CD4-positive, alpha-beta T cell treated with Interleukin-2 at 100 ng/mL for 4 hours (primary cell): Measurements from ENCODE around the gene GLTP.
"Not testable (repeated sequence)": the region's sequence is repeated elsewhere in the genome, so short reads cannot be mapped to it uniquely, and the experiment has no call there.

Source experiments
- DNase-seq: peaks from one replicate; pipeline ENCODE4 v3.0.0-alpha.2; 2020; ENCODE audit warnings: low spot score

The GLTP gene, protein sequence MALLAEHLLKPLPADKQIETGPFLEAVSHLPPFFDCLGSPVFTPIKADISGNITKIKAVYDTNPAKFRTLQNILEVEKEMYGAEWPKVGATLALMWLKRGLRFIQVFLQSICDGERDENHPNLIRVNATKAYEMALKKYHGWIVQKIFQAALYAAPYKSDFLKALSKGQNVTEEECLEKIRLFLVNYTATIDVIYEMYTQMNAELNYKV

GRCh38 chr12:109880043-109880931 lies at the start of gene GLTP:
TSS of gene GLTP (minus strand) at chr12:109880541. CDS start at chr12:109880374, 167 bp downstream.
- peak; percentile 90 for DNase-seq

GRCh38 chr12:109929326-109929725 lies 49.0 kb upstream of the GLTP start:
- DNase-seq = not testable (repeated sequence)

DNA sequence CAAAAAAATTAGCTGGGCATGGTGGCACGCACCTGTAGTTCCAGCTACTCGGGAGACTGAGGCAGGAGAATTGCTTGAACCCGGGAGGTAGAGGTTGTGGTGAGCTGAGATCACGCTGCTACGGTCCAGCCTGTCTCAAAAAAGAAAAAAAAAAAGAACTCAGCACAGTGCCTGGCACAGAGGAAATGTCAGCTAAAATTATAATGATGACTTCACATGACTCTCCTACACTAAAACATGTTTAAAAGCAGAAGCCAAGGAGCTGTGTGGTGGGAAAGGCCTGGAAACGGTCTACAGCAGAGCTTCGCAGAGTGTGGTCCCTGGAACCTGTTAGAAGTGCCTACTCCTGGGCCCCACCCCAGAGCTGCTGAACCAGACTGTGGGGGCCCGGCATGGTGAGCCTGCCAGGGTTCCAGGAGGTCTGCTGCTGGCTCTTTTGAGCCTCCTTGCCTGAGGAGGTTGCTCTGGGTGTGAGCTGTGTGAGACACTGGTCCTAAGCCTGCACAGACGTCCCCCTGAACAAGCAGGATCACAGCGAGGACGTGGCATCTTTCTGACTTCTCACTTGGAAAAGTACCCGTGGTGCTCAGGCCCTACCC lies 47.8 kb upstream of the GLTP start:
- DNase-seq = no peak

DNA sequence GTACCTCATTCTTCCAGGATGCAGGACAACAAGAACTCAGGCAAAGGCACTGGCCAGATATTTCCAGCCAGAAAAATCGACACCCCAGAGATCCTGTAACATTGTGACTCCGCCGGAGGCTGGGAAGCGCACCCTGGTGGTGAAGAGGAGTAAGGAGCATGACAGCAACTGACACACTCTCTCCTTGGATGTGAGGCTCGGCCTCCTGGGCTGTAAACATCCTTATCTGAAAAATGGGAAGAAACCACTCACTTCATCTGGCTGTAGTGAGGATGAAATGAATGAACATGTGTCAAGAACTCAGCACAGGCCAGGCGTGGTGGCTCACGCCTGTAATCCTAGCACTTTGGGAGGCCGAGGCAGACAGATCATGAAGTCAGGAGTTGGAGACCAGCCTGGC lies 47.3 kb upstream of the GLTP start:
- peak; percentile 50 for DNase-seq

DNA sequence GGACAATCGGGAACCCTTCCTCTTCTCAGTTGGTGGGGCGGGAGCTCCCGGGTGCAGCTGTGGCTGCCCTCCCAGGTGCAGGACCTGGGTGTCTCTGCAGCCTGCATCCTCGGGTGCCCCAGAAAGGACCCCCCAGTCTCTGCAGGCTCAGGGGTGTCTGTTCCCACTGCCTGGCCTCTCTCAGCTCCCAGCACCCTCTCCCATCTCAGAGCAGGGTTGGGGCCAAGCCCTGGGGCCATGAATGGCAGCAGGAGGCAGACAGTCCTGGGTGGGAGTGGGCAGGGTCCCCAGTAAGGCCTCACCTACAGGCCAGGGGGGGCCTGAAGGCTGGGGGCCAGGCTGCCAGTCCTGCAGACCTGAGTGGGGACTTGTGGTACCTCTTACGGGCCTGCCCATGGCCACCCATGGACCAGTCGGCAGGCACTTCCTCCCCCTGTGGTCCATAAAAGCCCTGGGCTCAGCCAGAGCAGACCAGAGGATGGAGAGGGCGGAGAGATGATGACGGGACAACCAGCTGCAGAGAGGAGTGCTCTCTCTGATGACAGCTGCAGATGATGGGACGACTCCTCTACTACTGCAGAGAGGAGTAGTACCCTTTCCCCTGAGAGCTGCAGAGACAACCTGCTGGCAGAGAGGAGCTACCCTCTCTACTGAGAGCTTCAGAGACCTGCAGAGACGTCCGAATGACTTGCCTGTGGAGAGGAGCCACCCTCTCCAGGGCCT lies 46.3 kb upstream of the GLTP start:
- DNase-seq = no peak

DNA sequence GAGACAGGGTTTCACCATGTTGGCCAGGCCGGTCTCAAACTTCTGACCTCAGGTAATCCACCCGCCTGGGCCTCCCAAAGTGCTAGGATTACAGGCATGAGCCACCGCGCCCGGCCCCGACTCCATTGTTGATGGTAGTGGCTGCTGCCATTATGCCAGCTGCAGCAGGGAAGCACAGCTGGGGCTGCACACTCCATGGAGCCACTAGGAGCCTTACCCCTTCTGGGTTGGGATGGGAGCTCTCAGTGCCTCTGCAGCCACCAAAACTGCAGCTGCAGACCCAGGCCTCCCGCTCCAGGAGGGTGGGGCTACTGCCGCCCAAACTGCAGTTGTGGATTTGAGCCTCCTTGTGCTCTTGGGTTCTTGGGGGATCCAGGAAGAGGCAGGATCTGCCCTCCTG lies 45.7 kb upstream of the GLTP start:
- no peak for DNase-seq

GRCh38 chr12:109925185-109925840 lies 45.0 kb upstream of the GLTP start:
- no peak for DNase-seq

DNA sequence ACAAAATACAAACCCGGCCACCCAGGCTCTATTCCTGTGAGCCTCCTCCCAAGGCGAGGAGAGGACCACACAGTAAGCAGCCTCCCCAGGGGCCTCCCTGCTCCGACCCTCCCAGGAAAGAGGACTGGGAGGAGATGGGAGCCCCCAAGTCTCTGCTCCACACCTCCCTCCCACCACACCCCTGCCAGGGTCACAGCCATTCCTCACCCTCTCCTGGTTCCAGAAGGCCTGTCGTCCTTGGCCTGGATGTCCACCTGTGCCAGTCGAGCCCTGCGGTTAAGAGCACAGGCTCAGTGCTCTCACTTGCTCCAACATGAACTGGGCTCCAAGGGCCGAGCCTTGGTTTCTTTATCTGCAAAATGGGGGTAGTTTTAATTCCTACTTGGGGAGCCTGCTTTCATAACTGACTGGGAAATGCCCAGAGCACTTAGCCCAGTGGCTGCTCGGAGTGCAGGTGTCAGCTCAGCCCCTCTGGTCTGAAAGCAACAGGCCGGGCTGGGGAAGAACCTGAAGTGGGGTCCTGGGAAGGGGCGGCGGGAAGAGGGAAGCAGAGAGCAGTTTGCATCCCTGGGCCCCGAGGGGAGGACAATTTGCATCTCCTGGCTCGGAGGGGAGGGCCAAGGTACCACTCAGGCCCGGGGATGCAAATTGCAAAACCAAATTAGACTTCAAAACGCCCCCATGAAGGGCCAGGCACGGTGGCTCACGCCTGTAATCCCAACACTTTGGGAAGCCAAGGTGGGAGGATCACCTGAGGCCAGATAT lies 43.3 kb upstream of the GLTP start:
- no peak for DNase-seq

DNA sequence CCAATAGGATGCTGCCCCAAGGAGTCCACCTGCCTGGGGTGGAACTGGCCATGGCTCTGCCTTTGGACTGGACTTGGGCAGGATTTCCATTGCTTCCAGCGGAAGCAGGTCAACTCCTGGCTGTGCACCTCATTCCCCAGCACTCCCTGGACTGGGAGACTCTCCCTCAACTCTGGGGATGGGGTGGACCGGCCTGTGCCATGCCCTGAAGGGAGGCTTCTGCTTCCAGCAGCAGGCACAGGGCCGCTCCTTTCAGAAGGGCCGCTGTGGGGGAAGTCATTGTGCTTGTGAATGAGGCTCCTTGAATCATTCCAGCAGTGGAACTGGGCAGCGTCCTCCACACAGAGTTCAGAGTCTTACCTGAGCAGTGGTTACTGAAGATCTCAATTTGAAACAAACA lies 42.7 kb upstream of the GLTP start:
- DNase-seq = no peak

DNA sequence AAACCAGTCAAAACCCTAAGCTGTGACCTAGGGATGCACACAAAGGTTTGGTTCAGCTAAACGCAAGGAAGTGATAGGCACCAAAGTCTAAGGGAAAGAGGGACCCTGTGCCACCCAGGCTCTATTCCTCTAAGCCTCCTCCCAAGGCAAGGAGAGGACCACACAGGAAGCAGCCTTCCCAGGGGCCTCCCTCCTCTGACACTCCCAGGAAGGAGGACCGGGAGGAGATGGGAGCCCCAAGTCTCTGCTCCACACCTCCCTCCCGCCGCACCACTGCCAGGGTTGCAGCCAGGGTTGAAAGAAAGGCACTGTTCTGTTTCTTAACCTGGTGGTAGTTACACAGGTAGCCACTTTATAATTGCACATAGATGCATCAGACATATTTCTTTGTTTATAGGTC lies 41.6 kb upstream of the GLTP start:
- no peak for DNase-seq

- DNase-seq = no peak
Measured at GRCh38 chr12:109920261-109920780, 40.0 kb upstream of the GLTP start.

DNA sequence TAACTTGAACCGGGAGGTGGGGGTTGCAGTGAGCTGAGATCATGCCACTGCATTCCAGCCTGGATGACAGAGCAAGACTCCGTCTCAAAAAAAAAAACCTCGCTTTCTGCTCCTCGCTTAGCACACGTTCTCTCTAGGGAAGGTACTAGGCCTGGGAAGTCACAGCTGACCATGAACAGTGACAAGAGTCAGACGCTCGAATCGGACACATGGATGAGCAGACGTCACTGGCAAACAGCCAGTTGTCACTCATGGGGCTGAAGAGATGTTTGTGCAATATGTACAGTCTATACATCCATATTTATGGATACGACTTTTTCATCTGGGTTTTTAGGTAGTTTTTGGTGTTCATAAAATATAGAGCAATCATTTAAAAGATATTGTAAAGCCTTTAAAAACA lies 39.1 kb upstream of the GLTP start:
- no peak for DNase-seq

GRCh38 chr12:109916045-109916444 lies 35.7 kb upstream of the GLTP start:
- no peak for DNase-seq

- no peak for DNase-seq
Measured at GRCh38 chr12:109915171-109916040, 35.1 kb upstream of the GLTP start.

DNA sequence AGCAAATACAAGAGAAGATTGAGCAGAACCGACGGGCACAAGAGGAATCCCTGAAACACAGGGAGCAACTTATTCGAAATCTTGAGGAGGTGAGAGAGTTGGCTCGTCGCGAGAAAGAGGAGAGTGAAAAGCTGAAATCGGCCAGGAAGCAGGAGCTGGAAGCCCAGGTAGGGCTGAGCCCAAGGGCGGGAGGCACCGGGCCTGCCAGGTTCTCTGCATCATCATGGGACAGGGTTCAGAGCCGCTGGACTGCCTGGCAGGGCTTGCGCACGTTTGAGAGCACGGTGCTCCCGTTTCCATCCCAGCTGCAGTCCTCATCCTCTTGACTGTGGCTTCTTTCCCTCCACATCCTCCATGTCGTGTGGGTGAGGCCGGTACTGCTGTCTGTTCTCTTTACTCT lies 34.1 kb upstream of the GLTP start:
- no peak for DNase-seq

DNA sequence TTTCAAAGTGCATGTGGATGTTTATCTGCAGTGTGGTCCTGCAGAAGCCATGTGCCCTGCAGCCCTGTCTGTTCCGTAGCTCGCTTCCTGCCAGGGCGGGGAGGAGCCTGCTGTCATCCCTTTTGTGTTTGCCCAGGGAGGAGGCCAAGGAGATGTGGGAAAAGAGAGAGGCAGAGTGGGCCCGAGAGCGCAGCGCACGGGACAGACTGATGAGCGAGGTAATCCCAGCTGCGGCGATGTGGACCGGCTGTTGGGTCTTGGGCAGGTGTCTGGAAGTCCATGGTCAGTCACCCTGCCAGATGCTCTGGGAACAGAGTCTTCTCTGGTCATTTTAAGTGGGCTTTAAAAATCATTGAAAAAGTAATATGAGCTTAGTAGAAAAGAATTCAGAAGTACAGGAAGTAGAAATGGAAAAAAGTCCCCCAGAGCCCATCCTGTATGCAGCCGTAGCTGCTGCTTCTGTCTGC lies 32.5 kb upstream of the GLTP start:
- no peak for DNase-seq

- no peak for DNase-seq
Measured at GRCh38 chr12:109910969-109911348, 30.6 kb upstream of the GLTP start.

- no peak for DNase-seq
Measured at GRCh38 chr12:109910254-109910968, 30.1 kb upstream of the GLTP start.

DNA sequence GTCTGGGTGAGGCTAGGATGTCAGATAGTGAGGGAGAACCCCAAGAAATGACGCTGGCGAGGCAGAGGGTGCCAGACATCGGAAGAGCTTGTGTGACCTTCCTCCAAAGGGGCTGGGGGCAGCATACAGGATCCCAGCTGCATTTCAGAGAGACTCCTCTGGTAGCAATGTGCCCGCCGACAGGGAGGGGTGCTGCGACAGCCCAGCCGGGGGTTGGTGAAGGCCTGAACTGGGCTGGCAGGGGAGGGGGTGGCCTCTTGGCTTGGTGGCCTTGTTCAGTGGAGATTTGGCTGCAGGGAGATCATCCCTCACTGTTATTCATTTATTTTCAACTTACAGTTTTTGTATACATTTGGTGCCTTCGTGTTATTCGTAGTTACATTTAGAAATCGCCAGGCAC lies 25.0 kb upstream of the GLTP start:
- no peak for DNase-seq
